ENCODE results near the gene CBFA2T2. TPM values are rescaled to one million over a fixed set of nuclear protein-coding genes. Genes with fewer than 3 reads are reported as not detected.

CBFA2T2 gene
- total RNA-seq, 2 experiments from 2014 or later, result 10.2 to 10.9 TPM

GRCh38 chr20:33609504-33609903 lies 119.6 kb downstream of the CBFA2T2 start:
- POLR2A ChIA-PET, result no interaction called here
- no peak for ATAC-seq
- no peak overlapping the region for H3K4me3 Mint-ChIP-seq
- no peak for TF ChIP-seq CTCF (IDR thresholded peaks at IDR 0.05)
- no peak for DNase-seq
- H3K27ac Mint-ChIP-seq, result no peak overlapping the region
- H3K9me3 Mint-ChIP-seq, result no peaks in the 10 kb centered on the region
- H3K4me1 Mint-ChIP-seq (ENCODE audit: low read depth), result no peaks in the 10 kb centered on the region
- CTCF ChIA-PET, result no interaction called here
- peaks cover 6% of the 10 kb centered on the region for H3K36me3 Mint-ChIP-seq (ENCODE audit: low read depth)
- H3K27me3 Mint-ChIP-seq, result no peaks in the 10 kb centered on the region
- intact Hi-C loops (cut with micrococcal nuclease), result no loop called here

- Mint-ChIP-seq H3K4me1 (ENCODE audit: low read depth) (no peaks in the 10 kb centered on the region), H3K9me3 (no peaks in the 10 kb centered on the region), H3K36me3 (ENCODE audit: low read depth) (peaks cover 6% of the 10 kb centered on the region), H3K27ac (no peak overlapping the region), H3K27me3 (no peaks in the 10 kb centered on the region), H3K4me3 (no peak overlapping the region)
- no peak for DNase-seq
- intact Hi-C loops (cut with micrococcal nuclease), result no loop called here
- no peak for TF ChIP-seq CTCF (IDR thresholded peaks at IDR 0.05)
- CTCF ChIA-PET, result no interaction called here
- no peak for ATAC-seq
- POLR2A ChIA-PET, result no interaction called here
Measured at GRCh38 chr20:33611106-33611505, 121.2 kb downstream of the CBFA2T2 start.

- ATAC-seq, result no peak
- Mint-ChIP-seq H3K4me3 (no peak overlapping the region), H3K9me3 (no peaks in the 10 kb centered on the region), H3K27me3 (no peaks in the 10 kb centered on the region), H3K27ac (no peak overlapping the region), H3K36me3 (ENCODE audit: low read depth) (peaks cover 5% of the 10 kb centered on the region), H3K4me1 (ENCODE audit: low read depth) (no peaks in the 10 kb centered on the region)
- CTCF ChIA-PET, result no interaction called here
- POLR2A ChIA-PET, result no interaction called here
- TF ChIP-seq CTCF (IDR thresholded peaks at IDR 0.05), result no peak
- DNase-seq, result no peak
- intact Hi-C loops (cut with micrococcal nuclease), result no loop called here
Measured at GRCh38 chr20:33612001-33612400, 122.1 kb downstream of the CBFA2T2 start.

GRCh38 chr20:33621717-33622400 lies 132.0 kb downstream of the CBFA2T2 start:
- no peak for TF ChIP-seq CTCF (IDR thresholded peaks at IDR 0.05)
- Mint-ChIP-seq H3K27me3 (no peaks in the 10 kb centered on the region), H3K27ac (no peak overlapping the region), H3K4me3 (no peak overlapping the region), H3K36me3 (ENCODE audit: low read depth) (peaks cover 16% of the 10 kb centered on the region), H3K4me1 (ENCODE audit: low read depth) (peaks cover 13% of the 10 kb centered on the region), H3K9me3 (no peaks in the 10 kb centered on the region)
- DNase-seq, result no peak
- ATAC-seq, result no peak
- intact Hi-C loops (cut with micrococcal nuclease), result no loop called here
- ChIA-PET POLR2A (no interaction called here), CTCF (no interaction called here)

- no peak for DNase-seq
- Mint-ChIP-seq H3K4me3 (no peak overlapping the region), H3K9me3 (no peaks in the 10 kb centered on the region), H3K27ac (no peak overlapping the region), H3K36me3 (ENCODE audit: low read depth) (peaks cover 16% of the 10 kb centered on the region), H3K4me1 (ENCODE audit: low read depth) (peaks cover 13% of the 10 kb centered on the region), H3K27me3 (no peaks in the 10 kb centered on the region)
- POLR2A ChIA-PET, result no interaction called here
- CTCF ChIA-PET, result interaction anchor here (1.2 kb wide), 1 partner anchor 178 kb away, joined by 4 read pairs; no protein-coding TSS in a partner anchor
- no peak for TF ChIP-seq CTCF (IDR thresholded peaks at IDR 0.05)
- intact Hi-C loops (cut with micrococcal nuclease), result no loop called here
- no peak for ATAC-seq
Measured at GRCh38 chr20:33622705-33623365, 132.9 kb downstream of the CBFA2T2 start.
